Progenitor cell of endocrine pancreas (in vitro differentiated cells): Measurements from ENCODE around the gene HSPA4L. TPM values are rescaled to one million over a fixed set of nuclear protein-coding genes. Genes with fewer than 3 reads are reported as not detected.

Experiments
- DNase-seq: peaks from one replicate; pipeline ENCODE4 v3.0.0; 2021; ENCODE audit warnings: low spot score; ENCODE audit not compliant: unreplicated experiment
- H3K27ac Mint-ChIP-seq: 2 replicates; pipeline ENCODE4 v1.8.0; 2021; ENCODE audit warnings: mild to moderate bottlenecking, moderate library complexity, mixed read lengths
- H3K27me3 Mint-ChIP-seq: 2 replicates; pipeline ENCODE4 v1.8.0; 2021; ENCODE audit warnings: mixed read lengths
- H3K36me3 Mint-ChIP-seq: 2 replicates; pipeline ENCODE4 v1.8.0; 2022; ENCODE audit warnings: mixed read lengths; ENCODE audit not compliant: insufficient read depth
- H3K4me1 Mint-ChIP-seq: 2 replicates; pipeline ENCODE4 v1.8.0; 2021; ENCODE audit warnings: low read depth, mixed read lengths
- H3K4me3 Mint-ChIP-seq: 2 replicates; pipeline ENCODE4 v1.8.0; 2021; ENCODE audit warnings: low read depth, mild to moderate bottlenecking, moderate library complexity, mixed read lengths
- H3K9me3 Mint-ChIP-seq: 2 replicates; pipeline ENCODE4 v1.8.0; 2021; ENCODE audit warnings: low read depth, mixed read lengths
- total RNA-seq: library from RNA; stranded (reverse); gene quantifications from 2 replicates; pipeline ENCODE4 v1.2.1, GENCODE V29; 2021
- TF ChIP-seq, protein P1 (sequence below): fragments of 200-600 bp; sonication (generic); IDR thresholded peaks from one replicate; pipeline ENCODE4 v1.5.0; 2021; ENCODE audit warnings: antibody characterized with exemption, mild to moderate bottlenecking; ENCODE audit not compliant: unreplicated experiment

Gene HSPA4L
- total RNA-seq, 1 donor from 2014 or later = 3.5 TPM

DNA sequence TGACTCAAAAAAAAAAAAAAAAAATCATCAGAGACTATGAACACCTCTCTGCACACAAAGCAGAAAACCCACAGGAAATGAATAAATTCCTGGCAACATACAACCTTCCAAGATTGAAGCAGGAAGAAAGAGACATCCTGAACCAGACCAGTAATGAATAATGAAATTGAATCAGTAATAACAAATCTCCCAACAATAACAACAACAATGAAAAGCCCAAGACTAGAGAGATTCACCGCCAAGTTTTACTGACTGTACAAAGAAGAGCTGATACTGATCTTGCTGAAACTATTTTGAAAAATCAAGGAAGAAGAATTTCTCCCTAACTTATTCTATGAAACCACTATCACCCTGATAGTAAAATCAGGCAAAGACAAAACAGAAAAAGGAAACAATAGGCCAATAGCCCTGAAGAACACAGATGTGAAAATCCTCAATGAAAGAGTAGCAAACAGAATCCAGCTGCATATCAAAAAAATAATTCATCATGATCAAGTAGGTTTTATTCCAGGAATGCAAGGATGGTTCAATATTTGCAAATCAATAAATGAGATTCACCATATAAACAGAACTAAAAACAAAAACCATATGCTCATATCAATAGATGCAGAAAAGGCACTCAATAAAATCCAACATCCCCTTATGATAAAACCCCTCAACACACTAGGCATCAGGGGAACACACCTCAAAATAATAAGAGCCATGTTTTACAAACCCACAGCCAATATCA is 67.5 kb downstream of the HSPA4L start:
- H3K27me3 Mint-ChIP-seq = no peaks in the 10 kb centered on the region
- no peak for DNase-seq
- no peak overlapping the region for H3K4me3 Mint-ChIP-seq
- H3K27ac Mint-ChIP-seq = no peak overlapping the region
- peaks cover 42% of the 10 kb centered on the region for H3K9me3 Mint-ChIP-seq
- TF ChIP-seq, protein P1, sequence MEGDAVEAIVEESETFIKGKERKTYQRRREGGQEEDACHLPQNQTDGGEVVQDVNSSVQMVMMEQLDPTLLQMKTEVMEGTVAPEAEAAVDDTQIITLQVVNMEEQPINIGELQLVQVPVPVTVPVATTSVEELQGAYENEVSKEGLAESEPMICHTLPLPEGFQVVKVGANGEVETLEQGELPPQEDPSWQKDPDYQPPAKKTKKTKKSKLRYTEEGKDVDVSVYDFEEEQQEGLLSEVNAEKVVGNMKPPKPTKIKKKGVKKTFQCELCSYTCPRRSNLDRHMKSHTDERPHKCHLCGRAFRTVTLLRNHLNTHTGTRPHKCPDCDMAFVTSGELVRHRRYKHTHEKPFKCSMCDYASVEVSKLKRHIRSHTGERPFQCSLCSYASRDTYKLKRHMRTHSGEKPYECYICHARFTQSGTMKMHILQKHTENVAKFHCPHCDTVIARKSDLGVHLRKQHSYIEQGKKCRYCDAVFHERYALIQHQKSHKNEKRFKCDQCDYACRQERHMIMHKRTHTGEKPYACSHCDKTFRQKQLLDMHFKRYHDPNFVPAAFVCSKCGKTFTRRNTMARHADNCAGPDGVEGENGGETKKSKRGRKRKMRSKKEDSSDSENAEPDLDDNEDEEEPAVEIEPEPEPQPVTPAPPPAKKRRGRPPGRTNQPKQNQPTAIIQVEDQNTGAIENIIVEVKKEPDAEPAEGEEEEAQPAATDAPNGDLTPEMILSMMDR = no peak
- peaks cover 2% of the 10 kb centered on the region for H3K4me1 Mint-ChIP-seq
- peaks cover 24% of the 10 kb centered on the region for H3K36me3 Mint-ChIP-seq

DNA sequence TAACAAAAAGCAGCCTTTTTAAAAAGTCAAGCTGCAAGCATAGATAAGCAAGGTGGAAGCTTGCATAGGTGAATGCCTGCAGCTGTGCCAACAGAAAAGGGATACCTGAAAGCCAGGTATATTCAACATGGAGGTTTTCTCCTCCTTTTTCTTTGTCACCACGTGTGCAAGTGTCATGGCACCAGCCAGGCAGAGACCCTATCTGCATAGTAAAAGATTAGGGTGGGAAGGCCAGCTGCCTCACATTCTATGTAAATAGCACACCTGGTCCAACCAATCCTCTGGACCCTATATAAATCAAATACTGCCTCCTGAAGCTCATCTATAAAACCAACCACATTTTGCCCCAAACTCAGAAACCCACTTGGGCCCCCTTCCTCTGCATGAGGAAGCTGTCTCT is 70.5 kb downstream of the HSPA4L start:
- Mint-ChIP-seq H3K27me3 (no peaks in the 10 kb centered on the region), H3K9me3 (peaks cover 31% of the 10 kb centered on the region), H3K36me3 (peaks cover 21% of the 10 kb centered on the region), H3K4me1 (peaks cover 3% of the 10 kb centered on the region), H3K4me3 (no peak overlapping the region), H3K27ac (no peak overlapping the region)
- no peak for DNase-seq
- TF ChIP-seq, protein P1 = no peak

DNA sequence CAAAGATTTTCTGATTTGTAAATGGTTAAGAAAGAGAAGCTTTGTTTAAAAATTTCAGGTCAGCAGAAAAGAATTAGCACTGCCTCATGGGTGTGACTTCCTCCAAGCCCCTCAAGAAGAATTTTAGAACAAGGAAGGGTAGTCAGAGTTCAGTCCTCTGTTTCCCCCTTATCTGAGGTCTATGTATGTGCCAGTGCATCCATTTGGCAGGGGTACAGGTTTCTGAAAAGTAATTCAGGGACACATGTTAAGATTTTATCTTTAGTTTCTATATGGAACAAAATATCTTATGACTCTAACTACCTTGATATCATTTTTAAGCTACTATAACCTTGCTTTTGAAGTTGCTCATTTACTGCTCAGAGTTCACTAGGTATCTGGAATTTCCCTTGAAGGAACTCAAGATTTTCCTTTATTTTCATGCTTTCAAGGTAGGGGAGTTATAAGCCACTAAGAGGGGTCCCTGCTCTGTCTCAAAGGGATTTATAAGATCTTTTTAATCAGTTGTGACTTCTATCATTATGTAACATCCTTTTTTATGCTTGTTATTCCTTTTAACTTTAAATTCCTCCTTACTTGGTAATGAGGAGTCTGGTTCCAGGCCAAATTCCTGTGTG is 74.2 kb downstream of the HSPA4L start:
- DNase-seq = no peak
- H3K27ac Mint-ChIP-seq = no peak overlapping the region
- H3K27me3 Mint-ChIP-seq = no peaks in the 10 kb centered on the region
- H3K36me3 Mint-ChIP-seq = peaks cover 18% of the 10 kb centered on the region
- TF ChIP-seq, protein P1 = no peak
- peaks cover 3% of the 10 kb centered on the region for H3K4me1 Mint-ChIP-seq
- H3K9me3 Mint-ChIP-seq = peaks cover 31% of the 10 kb centered on the region
- H3K4me3 Mint-ChIP-seq = no peak overlapping the region

DNA sequence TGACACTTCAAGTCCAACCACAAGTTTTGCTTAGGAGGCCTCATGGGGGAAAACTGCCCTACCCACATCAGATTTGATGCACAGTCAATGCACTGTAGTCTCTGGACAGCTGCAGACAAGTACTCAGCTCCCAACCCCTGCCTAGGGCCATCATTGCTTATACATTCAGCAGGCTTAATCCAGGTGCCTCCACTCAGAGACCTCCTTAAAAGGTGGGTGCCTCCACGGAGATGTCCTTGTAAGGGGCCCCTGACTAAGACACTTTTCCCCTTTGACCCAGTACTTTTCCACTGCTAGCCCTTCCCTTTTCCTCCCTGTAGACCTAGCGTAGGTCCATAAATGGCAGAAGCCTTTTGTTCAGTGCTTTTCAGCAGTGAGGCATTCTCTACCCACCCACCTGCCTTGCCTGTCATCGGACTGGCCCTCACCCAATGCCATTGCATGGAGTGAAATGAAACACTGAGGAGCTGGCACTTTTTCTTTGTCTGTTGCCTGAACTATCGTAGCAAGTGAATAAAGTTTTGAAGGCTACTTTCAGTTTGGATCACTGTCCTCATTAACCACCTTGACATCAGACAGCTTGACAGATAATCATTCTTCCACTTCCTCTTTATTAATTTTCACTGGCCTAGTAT is 74.8 kb downstream of the HSPA4L start:
- no peak for DNase-seq
- TF ChIP-seq, protein P1 = no peak
- Mint-ChIP-seq H3K4me3 (no peak overlapping the region), H3K9me3 (peaks cover 26% of the 10 kb centered on the region), H3K36me3 (peaks cover 18% of the 10 kb centered on the region), H3K27ac (no peak overlapping the region), H3K4me1 (peaks cover 3% of the 10 kb centered on the region), H3K27me3 (no peaks in the 10 kb centered on the region)

DNA sequence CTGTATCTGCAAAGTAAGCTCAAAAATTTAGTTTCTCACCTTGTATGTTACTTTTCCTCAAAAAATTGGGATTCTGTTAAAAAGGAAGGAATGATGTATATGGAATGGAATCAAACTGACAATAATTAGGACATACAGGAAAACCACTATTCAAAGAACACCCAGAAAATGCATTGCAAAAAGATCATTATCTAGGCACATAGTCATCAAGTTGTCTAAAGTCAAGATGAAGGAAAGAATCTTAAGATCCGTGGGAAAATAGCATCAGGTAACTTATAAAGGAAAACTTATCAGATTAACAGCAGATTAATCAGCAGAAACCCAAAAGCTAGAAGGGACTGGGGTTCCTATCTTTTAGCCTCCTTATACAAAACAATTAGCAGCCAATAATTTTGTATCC is 75.5 kb downstream of the HSPA4L start:
- H3K27ac Mint-ChIP-seq = no peak overlapping the region

More for the DNA sequence above, 75.5 kb downstream of the HSPA4L start:
- H3K4me1 Mint-ChIP-seq = peaks cover 3% of the 10 kb centered on the region
- H3K36me3 Mint-ChIP-seq = peaks cover 20% of the 10 kb centered on the region
- H3K4me3 Mint-ChIP-seq = no peak overlapping the region
- peaks cover 29% of the 10 kb centered on the region for H3K9me3 Mint-ChIP-seq
- no peaks in the 10 kb centered on the region for H3K27me3 Mint-ChIP-seq
- no peak for DNase-seq
- TF ChIP-seq, protein P1 = no peak
